Stimulated activated CD8-positive, alpha-beta memory T cell treated with anti-CD3 and anti-CD28 coated beads, Interleukin-7, amount 100 ng/mL, for 48 hours (primary cell): Measurements from ENCODE around the gene SULT1C4.
"Not testable (repeated sequence)": the region's sequence is repeated elsewhere in the genome, so short reads cannot be mapped to it uniquely, and the experiment has no call there.

ENCODE experiments used
- DNase-seq, 2 donors: peaks; one replicate each; pipeline ENCODE4 v3.0.0-alpha.2; 2020; ENCODE audit warnings: low read depth in 1 of 2; ENCODE audit errors: extremely low read depth in 1 of 2

SULT1C4 gene

GRCh38 chr2:108377815-108378630 is at the start of gene SULT1C4:
SULT1C4 (plus strand) TSS chr2:108377954; CDS start chr2:108378338, 384 bp downstream.
- no peak for DNase-seq

GRCh38 chr2:108329771-108330170 is 48.0 kb upstream of the SULT1C4 start:
- no peak for DNase-seq

GRCh38 chr2:108330979-108331378 is 46.8 kb upstream of the SULT1C4 start:
- DNase-seq, result no peak

- no peak for DNase-seq
Measured at GRCh38 chr2:108345951-108346350, 31.8 kb upstream of the SULT1C4 start.

- no peak for DNase-seq
Measured at GRCh38 chr2:108346827-108347226, 30.9 kb upstream of the SULT1C4 start.

GRCh38 chr2:108347786-108348185 is 30.0 kb upstream of the SULT1C4 start:
- no peak for DNase-seq

- no peak for DNase-seq
Measured at GRCh38 chr2:108348816-108349570, 28.8 kb upstream of the SULT1C4 start.

- DNase-seq, result no peak
Measured at GRCh38 chr2:108349571-108349928, 28.2 kb upstream of the SULT1C4 start.

GRCh38 chr2:108351889-108352288 is 25.9 kb upstream of the SULT1C4 start:
- no peak for DNase-seq

GRCh38 chr2:108354136-108354535 is 23.6 kb upstream of the SULT1C4 start:
- no peak for DNase-seq

- no peak for DNase-seq
Measured at GRCh38 chr2:108355906-108356734, 21.6 kb upstream of the SULT1C4 start.

GRCh38 chr2:108359336-108359735 is 18.4 kb upstream of the SULT1C4 start:
- DNase-seq, result not testable (repeated sequence)

GRCh38 chr2:108360776-108361468 is 16.8 kb upstream of the SULT1C4 start:
- no peak for DNase-seq

GRCh38 chr2:108363024-108363907 is 14.5 kb upstream of the SULT1C4 start:
- DNase-seq, result no peak

- no peak for DNase-seq
Measured at GRCh38 chr2:108363908-108364225, 13.9 kb upstream of the SULT1C4 start.

GRCh38 chr2:108364676-108365297 is 13.0 kb upstream of the SULT1C4 start:
- DNase-seq, result no peak

GRCh38 chr2:108365656-108366055 is 12.1 kb upstream of the SULT1C4 start:
- no peak for DNase-seq

GRCh38 chr2:108367014-108367413 is 10.7 kb upstream of the SULT1C4 start:
- DNase-seq, result no peak

- DNase-seq, result no peak
Measured at GRCh38 chr2:108367561-108368175, 10.1 kb upstream of the SULT1C4 start.
